ENCODE measurements around the gene CT45A8.
A peak's percentile ranks its signal among the peaks of the same experiment; 100 is the strongest.
"Not testable (repeated sequence)": the region's sequence is repeated elsewhere in the genome, so short reads cannot be mapped to it uniquely, and the experiment has no call there.

The CT45A8 gene

GRCh38 chrX:135854438-135854837 is at the start of gene CT45A8:
TSS of gene CT45A8 (minus strand) at chrX:135854538. CDS start at chrX:135850783, 3,755 bp downstream.
- DNase-seq = not testable (repeated sequence)

- no peak for DNase-seq
These were observed 39.0 kb upstream of the CT45A8 start, which contains the start of the genes CT45A10 and SAGE1 for GRCh38 chrX:135893294-135893817. TSS of gene CT45A10 (minus strand) at chrX:135893444. CDS start at chrX:135885344, 8,100 bp downstream. TSS of gene SAGE1 (plus strand) at chrX:135893716. CDS start at chrX:135896243, 2,527 bp downstream.

GRCh38 chrX:135892781-135893180 is 38.4 kb upstream of the CT45A8 start:
- no peak for DNase-seq

- DNase-seq = no peak
These were observed 35.8 kb upstream of the CT45A8 start for GRCh38 chrX:135890087-135890585.

- peak; percentile 42 to 49 for DNase-seq
These were observed 34.6 kb upstream of the CT45A8 start for GRCh38 chrX:135888976-135889375.

GRCh38 chrX:135888230-135888629 is 33.9 kb upstream of the CT45A8 start:
- not testable (repeated sequence) for DNase-seq

- not testable (repeated sequence) for DNase-seq
These were observed 28.4 kb upstream of the CT45A8 start for GRCh38 chrX:135882741-135883140.

GRCh38 chrX:135871712-135872111 is 17.4 kb upstream of the CT45A8 start, which contains the start of gene CT45A9:
TSS of gene CT45A9 (minus strand) at chrX:135871812. CDS start at chrX:135868061, 3,751 bp downstream.
- not testable (repeated sequence) for DNase-seq

- not testable (repeated sequence) for DNase-seq
These were observed 17.2 kb downstream of the CT45A8 start, which contains the start of gene CT45A7 for GRCh38 chrX:135837180-135837579. TSS of gene CT45A7 (minus strand) at chrX:135837280. CDS start at chrX:135833533, 3,747 bp downstream.

GRCh38 chrX:135819912-135820311 is 34.4 kb downstream of the CT45A8 start, which contains the start of gene CT45A2:
TSS of gene CT45A2 (minus strand) at chrX:135820012. CDS start at chrX:135816265, 3,747 bp downstream.
- not testable (repeated sequence) for DNase-seq

GRCh38 chrX:135802687-135803086 is 51.7 kb downstream of the CT45A8 start, which contains the start of gene CT45A6:
TSS of gene CT45A6 (minus strand) at chrX:135802787. CDS start at chrX:135798993, 3,794 bp downstream.
- DNase-seq = not testable (repeated sequence)
